Loucy (cell line): Measurements from ENCODE around the gene EML5.

ENCODE experiments used
- EZH2phosphoT487 ChIP-seq: fragments of 200-600 bp; IDR thresholded peaks from 2 replicates; pipeline ENCODE4 v1.6.1; 2018; ENCODE audit warnings: antibody characterized with exemption, mild to moderate bottlenecking, moderate library complexity, borderline replicate concordance
- TF ChIP-seq, protein P1 (sequence below): fragments of 200-600 bp; sonication (generic); conservative IDR thresholded peaks from 2 replicates; pipeline ENCODE4 v1.5.1; 2014; ENCODE audit warnings: mild to moderate bottlenecking, antibody characterized with exemption, low read length

DNA sequence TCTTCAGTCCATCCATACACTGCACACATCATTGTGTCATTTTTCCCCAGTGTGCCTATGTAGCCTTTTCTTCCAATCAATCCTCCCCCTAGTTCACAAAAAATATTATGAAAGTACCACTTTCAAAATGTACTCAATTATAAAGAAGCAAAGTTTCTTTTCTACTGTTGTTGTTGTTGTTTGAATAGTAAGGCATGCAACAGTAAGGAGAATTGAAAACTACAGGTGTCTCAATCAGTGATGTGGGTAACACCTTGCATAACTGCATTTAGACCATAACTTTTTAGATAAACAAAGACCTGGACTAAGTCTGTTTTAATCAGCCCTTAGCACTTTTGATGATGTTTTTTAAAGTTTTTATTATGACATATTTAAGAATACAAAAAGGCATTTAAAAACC, 104.4 kb downstream of the EML5 start:
- TF ChIP-seq, protein P1, sequence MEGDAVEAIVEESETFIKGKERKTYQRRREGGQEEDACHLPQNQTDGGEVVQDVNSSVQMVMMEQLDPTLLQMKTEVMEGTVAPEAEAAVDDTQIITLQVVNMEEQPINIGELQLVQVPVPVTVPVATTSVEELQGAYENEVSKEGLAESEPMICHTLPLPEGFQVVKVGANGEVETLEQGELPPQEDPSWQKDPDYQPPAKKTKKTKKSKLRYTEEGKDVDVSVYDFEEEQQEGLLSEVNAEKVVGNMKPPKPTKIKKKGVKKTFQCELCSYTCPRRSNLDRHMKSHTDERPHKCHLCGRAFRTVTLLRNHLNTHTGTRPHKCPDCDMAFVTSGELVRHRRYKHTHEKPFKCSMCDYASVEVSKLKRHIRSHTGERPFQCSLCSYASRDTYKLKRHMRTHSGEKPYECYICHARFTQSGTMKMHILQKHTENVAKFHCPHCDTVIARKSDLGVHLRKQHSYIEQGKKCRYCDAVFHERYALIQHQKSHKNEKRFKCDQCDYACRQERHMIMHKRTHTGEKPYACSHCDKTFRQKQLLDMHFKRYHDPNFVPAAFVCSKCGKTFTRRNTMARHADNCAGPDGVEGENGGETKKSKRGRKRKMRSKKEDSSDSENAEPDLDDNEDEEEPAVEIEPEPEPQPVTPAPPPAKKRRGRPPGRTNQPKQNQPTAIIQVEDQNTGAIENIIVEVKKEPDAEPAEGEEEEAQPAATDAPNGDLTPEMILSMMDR, result no peak
- no peak for TF ChIP-seq EZH2phosphoT487
